SIG-M5 treated with dmso at 0.1 percent for 504 hours (cell line): ENCODE measurements around the gene C1orf21.

ENCODE experiments used
- DNase-seq: peaks from one replicate; lab custom pipeline; 2025; ENCODE audit not compliant: unreplicated experiment; lab: John Stamatoyannopoulos, UW

The C1orf21 gene

DNA sequence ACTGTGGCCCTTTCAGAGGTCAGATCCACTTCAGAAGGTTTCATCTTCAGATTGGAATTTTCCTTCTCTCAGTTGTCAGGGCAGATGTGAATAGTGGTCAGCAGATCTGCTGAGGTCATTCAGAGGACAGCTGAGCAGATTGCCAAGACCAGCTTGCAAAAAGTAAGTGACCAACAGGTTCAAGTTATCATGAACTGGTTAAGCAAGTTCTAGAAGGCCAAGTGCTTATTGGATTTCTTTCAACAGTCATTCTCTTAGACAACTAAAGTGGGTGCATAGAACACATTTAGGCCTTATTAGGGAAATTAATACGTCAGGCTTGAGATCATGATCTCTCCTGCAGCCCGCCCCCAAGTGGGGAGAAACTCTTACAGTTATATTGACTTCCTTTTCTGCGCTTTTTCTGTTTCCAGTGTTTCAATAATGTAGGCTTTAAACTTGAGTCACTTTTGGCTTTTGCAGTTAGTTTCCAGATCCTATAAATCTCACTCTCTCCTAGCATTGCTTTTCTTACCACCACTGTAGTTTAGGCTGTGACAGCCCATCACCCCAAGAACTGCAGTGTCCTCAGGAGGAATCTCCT, 96.4 kb downstream of the C1orf21 start:
- DNase-seq = peak; percentile 66

DNA sequence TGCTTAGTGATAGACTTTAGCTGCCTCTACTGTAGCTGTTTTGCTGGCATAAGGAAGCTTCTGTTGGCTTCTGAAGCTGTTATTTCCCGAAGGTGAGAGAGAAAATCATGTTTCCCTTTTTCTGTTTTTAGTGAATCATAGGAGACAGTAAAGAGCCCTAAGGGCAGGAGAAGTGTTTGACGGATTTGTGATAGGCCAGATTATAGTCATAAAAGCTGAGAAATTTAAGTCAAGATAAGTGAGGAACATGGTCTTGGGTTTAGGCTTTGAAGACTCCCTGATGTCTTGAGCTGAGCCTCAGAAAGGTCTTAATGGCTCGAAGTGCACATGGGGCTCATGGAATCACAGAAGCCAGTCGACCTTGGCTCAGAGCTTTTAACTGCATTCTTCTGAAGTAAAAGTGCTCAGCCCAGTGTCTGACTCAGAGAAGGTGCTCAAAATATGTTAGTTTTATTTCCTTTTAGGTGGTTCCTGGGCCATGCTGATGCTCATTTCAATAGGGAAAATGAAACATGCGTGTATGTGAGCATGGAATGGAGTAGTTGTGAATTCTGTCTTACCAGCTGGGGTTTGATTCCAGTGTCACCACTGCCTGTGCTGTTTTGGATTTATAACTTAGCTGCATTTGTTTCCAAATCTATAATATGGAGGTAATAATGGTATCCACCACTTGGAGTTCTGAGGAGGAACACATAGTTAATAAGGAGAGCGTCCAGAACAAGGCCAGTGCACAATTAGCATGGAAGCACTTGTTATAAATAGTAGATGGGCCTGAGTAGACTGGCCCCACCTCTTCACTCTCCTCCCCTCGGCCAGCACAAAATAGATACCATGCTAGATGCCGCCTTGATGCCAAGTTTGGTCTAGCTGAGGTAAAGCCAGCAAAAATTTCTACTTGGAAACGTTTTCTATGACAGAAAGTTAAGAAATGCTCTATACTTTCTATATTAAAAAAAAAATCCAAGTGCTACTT, 99.2 kb downstream of the C1orf21 start:
- DNase-seq = no peak

DNA sequence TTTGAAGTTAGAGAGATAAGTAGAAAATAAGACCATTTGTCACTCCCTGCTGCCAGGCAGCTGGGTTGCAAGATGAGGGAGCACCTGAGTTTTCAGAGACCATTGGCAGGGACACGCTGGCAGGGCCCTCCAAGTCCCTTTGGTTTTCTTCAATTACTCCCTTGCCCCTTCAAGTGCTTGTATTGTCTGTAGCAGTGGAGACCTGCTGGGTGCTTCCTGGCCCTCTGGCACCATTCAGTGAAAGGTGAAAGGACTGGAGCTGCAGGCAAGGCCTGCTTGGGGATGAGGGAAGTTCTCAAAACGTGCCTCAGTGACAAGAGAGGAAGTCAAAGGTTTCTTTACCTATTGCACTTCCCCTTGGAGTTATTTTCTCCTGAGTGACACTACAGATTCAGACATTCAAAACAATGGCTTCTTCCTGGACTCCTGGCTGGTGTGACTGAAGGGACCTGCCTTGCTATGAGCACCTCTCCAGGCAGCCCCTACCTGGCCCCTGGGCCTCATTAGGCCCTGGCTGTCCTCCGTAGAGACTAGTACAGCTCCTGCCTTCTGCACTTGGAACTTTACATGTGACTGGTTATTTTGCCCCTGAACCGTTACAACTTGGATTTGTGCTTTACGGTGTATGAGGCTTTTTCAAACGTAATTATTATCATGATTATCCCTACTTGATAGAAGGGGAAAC, 100.1 kb downstream of the C1orf21 start:
- peak; percentile 18 for DNase-seq

DNA sequence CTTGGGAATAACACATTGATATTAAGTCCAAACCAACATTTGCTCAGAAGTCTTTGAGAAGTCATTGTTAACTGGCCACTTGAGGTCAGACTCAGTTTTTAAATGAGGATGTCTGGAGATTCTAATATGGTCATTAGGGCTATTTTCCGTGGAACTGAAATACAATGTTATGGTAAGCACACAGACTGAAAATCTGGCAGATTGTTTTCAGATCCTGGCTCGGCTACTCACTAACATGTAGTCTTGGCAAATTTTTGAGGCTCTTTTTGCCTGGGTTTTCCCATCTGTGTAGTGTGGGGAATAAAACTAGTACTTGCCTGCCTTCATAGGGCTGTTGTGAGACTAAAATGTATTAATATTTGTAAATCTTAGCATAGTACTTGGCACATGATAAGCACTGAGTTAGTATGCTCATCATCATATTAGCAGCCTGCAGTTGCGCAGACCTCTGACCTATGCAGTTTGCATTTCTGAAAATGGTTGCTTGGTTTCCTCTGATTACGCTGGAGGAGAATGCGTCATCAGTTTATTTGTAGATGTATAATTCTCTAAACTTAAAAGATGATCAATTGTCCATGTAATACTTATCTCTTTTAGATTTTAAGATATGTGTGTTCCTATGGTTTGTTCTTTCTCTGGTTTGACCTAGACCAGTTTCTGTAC, 100.8 kb downstream of the C1orf21 start:
- no peak for DNase-seq

DNA sequence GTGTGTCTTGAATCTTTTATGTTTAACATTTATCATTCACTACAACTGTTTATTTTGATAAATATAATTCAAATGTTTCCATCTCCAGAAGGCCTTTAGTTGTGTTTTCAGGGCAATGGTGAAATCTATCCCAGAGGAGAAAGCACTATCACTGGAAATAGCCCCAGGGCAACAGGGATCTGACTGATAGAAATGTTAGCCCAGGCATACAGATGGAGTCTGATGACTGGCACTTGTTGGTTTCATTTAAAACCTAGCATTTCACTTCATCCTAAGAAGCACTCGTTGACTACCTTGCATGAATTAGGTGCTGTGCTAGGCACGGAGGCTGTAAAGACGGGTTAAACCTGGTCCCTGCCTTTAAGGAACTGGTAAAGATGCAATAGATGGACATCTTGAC, 103.1 kb downstream of the C1orf21 start:
- DNase-seq = no peak

DNA sequence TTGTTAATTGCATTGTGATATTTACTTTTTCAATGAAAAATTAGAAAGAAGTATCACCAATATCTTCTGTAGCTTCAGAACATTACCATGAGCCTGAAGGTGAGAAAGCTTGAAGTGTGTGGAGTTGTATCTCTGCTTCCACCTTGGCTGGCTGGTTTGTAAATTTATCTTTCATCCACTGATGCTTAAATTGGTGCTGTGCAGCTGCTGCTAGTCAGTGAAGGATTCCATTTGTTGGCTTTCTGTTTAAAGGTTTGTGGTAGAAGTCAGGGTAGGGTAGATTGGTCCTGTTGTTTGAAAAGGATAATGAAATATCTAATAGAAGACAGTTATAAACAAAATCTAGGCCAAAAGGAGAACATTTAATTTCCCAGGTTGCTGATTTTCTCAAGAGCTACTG, 105.7 kb downstream of the C1orf21 start:
- DNase-seq = no peak

DNA sequence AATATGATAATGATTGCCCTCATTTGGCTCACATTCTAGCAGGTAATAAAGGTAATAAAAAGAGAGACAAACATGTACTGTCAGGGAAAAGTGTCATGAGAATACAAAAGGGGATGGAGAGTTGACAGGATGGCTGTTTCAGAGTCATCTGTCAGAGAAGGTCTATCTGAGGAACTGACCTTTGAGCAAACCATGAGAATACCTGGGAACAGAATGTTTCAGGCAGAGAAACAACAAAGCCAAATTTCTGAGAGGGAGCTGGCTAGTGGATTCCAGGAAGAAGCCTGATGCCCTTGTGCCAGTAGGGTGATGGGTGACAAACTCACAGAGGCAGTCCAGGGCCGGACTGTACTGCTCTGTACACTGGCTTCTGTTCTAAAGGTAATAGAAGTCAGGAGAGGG, 107.2 kb downstream of the C1orf21 start:
- no peak for DNase-seq

DNA sequence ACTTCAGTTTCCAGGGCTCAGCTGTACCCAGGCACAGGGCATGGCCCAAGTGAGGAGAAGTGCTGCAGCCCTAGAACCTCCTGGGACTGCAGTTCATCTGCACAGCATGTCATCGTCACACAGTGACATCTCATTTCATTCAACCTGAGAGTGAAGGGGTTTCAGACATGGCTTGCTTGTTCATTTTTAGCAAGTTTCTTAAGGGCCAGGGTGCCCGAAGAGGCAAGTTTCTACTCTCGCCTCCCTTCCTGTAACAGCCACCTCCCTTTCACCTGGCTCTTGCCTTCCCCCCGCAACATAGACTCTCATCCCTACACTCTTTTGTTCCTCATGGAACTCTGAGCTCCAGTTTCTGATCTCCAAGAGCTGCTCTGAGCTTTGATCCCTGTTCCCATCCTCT, 108.1 kb downstream of the C1orf21 start:
- DNase-seq = no peak

DNA sequence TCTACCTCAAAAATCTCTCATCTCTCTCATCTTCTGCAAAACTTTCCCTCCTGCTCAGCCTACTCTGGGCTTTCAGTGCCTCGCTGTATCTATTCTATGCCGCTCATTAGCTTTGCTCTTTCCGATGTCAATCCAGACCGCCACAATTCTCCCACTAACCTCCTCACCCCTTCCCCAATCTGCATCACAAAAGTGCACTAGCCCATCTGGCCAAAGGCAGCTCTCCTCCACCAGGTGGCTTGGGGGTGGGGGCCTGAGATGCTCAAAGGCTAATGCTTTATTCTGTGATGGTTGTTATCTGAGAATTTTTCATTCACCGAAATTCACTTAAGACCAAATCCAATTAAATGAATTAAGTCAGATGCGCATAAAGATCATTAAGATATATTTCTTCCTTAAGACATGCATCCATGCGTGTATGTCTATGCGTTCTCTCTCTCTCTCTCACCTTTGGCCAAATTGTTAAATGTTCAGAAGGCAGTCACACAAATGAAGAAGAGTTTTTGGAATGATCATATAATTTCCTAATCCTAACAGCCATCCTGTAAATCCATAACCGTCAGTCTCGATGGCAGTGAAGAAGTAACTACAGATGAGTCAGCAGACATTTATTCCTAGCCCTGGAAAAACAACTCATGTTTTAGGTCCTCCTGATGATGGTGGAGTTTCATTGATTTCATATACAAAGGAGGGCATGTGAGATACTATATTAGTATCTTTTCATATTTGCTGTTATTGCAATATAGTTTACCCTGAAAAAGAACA, 111.3 kb downstream of the C1orf21 start:
- DNase-seq = no peak

DNA sequence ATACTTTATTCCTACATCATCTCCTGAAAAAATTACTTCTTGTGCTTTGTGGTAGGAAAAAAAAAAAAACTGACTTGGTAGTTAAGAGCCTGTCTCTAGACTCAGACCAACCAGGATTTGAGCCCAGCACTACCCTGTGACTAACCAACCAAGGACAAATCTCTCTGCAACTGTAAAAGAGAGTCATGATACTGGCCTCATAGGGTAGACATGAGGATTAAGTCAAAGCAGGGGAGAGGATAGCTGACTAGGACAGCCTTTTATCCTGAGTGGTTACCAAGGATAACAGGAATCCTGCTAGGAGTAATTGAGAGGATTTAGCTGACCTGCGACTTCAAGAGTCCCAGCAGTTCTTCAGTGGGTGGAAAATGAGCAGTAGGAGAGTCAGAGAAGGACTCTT, 112.8 kb downstream of the C1orf21 start:
- no peak for DNase-seq

DNA sequence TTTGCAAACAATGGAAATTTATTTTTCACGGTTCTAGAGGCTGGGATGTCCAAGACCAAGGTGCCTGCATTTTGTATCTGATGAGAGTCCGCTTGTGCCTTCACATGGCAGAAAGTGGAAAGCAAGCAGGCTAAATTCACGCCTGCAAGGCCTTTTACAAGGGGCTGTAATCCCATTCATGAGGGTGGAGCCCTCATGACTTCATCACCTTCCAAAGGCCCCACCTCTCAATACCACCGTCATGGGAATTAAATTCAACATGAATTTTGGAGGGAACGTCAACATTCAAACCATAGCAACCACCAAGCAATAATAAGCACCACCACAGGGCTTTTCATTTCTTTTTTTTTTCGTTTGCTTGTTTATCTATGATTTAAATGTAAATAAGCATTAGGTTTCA, 115.3 kb downstream of the C1orf21 start:
- no peak for DNase-seq

DNA sequence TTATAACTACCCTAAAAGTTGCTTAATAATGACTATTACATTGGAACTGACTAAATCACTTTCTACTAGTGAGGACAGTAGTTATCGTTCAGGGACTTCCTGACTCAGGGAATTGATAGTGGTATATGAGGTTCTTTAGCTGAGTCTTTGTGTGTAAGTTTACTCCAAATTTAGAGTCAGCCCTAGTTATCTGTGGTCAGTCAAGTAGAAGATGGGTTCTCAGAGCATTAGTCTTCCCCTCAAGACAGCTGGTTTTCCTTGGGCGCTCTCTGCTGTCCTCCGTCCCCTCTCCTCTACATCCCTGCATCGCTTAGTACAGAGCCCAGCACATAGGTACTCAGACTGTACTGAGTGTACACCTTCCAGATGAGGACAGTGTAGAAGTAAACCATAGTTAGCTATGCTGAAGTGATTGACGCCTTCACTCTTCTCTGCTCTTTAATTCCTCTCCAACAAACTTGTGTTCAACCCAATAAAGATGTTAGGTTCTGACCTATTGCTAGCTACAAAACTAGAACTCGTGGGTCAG, 116.5 kb downstream of the C1orf21 start:
- no peak for DNase-seq

DNA sequence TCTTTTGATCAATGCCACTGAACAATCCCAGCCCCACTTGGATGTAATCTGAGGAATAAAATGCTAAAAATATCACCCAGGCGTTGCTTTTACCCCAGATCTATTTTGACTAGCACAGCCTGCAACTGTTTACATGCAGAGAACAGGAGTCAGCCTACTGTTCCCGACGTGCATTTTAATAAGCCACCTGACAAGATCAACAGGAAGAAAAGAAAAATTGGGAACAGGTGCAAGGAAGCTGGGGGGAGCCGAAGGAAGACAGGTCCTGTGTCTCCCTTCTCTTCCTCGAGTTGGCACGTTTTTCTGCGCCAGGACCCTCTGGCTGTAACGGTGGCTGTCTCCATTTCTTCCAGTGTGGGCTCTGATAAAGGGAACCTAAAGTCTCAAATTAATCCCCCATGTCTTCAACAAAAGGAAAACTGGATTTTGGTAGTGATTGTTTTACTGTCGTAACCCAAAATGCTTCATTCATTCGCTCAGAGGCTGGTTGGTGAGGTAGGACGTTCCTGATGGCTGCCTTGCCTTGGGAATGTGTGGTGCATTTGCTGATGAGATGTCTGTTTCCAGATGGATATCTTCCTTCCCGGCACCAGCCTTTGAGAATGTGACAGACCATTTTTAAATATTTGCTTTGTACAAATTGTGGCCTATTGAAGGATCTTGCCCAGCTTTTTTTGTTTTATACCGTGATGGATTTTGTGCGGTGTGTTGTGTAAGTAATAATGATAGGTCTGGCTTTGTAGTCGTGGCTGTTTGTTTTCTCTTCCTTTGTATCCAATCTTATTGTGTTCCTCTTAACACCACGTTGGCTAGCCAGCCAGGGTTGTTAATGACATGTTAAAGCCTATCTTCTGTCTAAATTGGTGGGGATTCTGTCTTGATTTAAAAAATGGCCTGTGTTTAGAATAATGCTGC, 117.5 kb downstream of the C1orf21 start:
- no peak for DNase-seq

DNA sequence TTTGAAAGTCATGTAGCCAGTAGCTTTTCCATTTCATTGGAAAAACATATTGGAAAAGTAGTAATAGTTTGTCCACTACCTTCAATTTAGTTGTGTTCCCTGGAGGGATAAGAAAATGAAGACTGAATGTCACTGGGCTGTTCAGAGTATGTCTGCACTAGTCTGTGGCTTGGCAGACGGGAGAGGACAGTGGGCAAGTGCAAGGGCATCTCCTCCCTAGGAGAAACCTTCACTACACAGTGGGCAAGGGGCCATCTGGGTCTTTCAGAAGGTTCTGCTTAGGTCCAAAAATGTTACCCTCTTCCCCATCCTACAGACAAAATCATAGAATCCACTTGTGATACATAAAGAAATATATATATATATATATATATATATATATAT, 118.1 kb downstream of the C1orf21 start:
- no peak for DNase-seq

DNA sequence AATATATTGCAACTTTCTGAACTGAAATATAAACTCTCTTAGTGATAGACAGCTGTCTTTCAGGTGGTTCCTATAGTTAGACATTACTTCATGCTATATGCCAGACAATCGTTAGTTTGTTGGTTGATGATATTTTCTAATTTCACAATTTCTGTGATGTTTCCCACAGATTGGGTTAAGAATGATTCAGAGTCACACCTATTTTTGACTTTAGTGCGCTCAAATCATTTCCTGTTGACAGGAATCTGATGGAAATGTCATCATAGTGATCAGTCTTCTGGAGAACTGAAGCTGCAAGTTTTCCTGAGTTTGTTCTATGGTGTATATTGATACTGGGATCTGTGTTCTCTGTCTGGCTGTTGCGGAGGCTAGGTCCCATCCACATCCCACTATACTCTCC, 119.7 kb downstream of the C1orf21 start:
- DNase-seq = no peak

DNA sequence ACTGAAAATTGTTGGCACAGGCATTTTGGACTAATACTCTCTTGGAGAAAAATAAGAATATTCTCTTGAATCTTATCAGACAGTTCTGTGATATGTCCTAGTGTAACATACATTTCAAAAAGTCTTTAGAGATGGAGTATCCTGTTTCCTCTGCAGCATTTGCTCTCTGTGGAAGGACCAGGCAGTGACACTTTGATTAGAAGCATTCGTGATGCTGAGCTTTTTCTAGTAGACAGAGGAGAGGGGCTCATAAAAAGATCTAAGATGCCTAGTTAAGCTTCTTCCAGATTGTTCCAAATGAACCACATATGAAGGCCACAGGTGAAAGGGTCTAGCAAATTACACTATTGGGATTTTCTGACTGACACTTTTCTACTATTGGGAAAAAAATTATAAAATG, 120.3 kb downstream of the C1orf21 start:
- DNase-seq = no peak

DNA sequence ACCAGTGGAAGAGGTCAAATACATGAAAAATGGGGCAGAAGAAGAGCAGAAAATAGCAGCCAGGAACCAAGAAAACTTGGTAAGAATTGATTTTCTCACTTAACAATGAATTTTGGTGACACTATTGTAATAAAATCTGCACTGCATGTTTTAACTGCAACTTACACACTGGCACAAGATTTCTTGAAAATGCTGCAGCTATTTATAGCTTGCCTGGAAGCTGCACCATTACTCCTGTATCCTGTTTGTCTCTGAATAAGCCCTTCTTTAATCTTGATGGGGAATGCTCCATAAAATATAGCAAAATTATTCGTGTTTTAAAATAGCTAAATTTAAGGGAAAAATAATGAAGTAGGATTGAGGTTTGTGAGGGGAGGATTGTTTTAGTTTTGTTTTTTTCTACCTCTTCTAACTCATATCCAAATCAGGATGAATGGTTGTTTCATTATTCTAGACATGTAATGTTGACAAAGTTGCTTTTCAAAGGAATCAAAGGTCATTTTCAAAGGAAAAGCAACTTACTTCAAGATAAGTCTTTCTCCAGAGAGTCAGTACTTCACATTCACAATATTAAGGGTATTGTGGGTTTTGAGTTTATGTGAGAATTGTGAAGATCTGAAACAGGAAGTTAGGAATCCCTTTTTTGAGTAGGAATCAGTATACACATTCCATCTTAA, 120.9 kb downstream of the C1orf21 start:
- no peak for DNase-seq

DNA sequence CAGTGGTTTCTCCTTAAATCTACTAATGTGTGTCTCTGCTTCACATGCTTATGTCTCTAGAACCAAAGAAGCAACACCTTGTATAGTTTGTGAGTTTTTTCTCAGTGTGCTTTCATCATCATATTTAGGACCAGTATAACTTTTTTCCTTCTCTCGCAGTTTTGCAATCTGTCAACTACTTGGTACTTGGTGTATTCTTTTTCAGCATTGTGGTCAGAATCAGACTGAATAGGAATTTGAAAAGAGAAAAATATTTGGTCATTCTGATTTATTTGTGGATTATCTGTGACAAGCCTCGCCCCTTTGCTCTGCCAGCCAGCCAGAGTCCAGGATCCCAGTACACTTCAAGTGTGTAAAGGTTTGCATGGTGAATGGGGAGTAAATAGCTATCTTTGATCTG, 122.3 kb downstream of the C1orf21 start:
- no peak for DNase-seq

DNA sequence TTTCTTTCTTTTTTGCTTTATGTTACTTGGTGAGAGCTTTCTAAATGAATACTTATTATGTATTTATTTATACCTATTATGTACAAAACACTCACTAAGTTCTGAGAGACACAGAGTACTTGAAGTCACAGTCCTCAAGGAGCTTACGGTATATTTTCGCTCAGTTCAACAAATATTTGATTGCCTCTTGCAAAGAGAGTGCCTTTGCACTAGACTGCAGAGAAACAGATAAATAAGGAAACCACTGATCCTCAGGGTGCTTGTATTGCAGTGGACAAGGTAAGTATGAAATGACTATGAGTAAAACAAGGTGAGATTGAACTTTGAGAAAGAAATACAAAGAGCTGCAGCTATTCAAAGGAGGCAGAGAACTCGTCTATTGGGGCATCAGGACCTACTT, 123.3 kb downstream of the C1orf21 start:
- DNase-seq = no peak
